GM21390 (cell line): ENCODE data around the gene RFPL3.
A peak's percentile ranks its signal among the peaks of the same experiment; 100 is the strongest.
"Not testable (repeated sequence)": the region's sequence is repeated elsewhere in the genome, so short reads cannot be mapped to it uniquely, and the experiment has no call there.

ENCODE experiments used
- ATAC-seq: cut with Tn5 transposase; IDR thresholded peaks from one replicate; pipeline ENCODE4 v1.9.1; 2021; ENCODE audit not compliant: unreplicated experiment

RFPL3 gene

GRCh38 chr22:32352681-32353080 lies 5.0 kb upstream of the RFPL3 start:
- no peak for ATAC-seq

GRCh38 chr22:32353292-32353691 lies 4.4 kb upstream of the RFPL3 start:
- no peak for ATAC-seq

GRCh38 chr22:32353840-32354239 lies 3.8 kb upstream of the RFPL3 start:
- ATAC-seq: no peak

DNA sequence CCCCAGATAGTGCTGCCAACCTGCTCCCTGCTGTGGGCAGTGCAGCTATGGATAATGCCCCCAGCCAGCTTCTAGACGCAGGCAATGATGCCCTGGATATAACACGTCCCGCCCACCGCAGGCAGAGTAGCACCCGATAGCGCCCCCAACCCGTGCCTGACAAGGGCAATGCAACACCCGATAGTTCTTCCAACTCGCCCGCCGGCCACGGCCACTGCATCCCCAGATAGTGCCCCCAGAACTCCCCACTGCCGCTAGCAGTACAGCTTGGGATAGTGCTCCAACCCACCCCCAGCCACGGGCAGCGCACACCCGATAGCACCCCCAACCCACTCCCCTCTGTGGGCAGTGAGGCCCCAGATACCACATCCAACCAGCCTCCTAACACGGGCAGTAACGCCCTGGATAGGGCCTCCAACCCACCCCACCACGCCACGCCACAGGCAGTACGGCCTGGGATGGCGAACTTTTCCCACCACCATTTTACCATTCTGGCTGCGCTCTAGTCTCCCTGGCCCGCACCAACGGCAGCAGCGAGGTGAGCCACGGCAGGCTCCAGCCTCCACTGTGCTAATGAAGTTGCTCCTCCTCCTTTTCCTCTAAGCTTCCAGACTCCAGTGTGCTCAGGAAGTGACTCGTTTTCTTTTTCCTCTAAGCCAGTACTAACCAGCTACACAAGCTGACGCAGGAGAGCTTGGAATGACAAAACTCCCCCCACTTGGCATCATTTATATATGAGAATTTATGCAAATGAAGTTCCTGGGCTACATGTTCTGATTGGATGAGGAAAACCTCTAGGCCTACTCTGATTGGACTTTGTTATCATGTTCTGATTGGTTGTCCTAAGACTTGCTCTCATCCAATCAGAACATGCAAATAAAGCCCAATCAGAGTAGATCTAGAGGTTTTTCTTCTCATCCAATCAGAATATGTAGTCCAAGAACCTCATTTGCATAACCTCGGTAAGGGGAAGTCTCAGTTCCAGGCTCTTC lies 3.0 kb upstream of the RFPL3 start:
- ATAC-seq: no peak

DNA sequence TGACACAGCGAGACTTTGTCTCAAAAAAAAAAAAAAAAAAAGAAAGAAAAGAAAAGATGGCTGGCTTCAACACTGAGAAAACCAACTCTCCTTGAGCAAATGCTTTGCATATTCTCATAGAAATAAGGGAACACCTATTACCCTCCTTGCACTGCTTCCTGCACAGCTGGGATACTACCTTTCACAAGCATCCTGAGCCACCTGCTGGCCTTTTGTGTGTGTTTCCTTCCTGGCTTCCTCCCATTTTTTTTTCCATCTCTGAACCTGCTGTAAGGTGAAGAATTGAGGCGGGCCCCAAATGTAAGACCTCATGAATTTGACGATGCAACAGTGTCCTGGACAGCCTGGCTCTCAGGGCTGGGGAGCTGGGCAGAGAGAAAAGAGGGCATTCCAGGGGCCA lies 1.9 kb upstream of the RFPL3 start:
- no peak for ATAC-seq

- not testable (repeated sequence) for ATAC-seq
Observed at GRCh38 chr22:32360096-32360495, 2.4 kb downstream of the RFPL3 start.

GRCh38 chr22:32361257-32361656 lies 3.6 kb downstream of the RFPL3 start:
- ATAC-seq: no peak

DNA sequence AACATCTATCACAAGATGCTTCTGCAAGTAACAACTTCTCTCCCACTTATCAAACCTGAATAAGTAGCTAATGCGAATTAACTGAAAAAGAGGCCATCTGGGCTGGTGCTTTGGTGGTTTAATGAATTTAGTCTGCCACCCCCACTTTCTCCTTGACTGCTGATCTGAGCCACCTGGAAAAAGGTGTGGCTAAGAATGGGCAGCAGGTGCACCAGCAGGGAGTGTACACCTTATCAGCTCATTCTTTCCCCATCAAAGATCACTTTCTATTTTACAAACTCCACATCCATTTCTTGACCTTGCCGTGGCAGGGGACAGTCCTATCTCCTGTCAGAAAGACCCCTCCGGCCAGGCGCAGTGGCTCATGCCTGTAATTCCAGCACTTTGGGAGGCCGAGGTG lies 6.5 kb downstream of the RFPL3 start:
- no peak for ATAC-seq

- no peak for ATAC-seq
Observed at GRCh38 chr22:32375678-32376450, 18.2 kb downstream of the RFPL3 start.

DNA sequence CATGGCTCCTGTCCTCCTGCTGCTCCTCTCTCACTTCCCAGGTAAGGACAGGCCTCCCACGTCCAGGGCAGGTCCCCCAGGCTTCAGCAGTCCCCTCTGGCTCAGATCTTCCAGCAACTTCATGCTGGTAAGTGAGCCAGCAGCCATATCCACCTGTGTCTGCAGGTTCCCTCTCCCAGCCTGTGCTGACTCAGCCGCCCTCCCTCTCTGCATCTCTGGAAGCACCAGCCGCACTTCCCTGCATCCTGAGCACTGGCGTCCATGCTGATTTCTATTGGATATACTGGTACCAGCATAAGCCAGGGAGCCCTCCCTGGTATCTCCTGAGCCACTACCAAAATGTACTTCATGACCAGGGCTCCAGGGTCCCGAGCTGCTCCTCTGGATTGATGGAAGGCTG lies 19.0 kb downstream of the RFPL3 start:
- no peak for ATAC-seq

GRCh38 chr22:32378707-32379272 lies 21.1 kb downstream of the RFPL3 start:
- no peak for ATAC-seq

GRCh38 chr22:32380991-32381390 lies 23.3 kb downstream of the RFPL3 start:
- no peak for ATAC-seq

GRCh38 chr22:32385681-32386080 lies 28.0 kb downstream of the RFPL3 start:
- no peak for ATAC-seq

DNA sequence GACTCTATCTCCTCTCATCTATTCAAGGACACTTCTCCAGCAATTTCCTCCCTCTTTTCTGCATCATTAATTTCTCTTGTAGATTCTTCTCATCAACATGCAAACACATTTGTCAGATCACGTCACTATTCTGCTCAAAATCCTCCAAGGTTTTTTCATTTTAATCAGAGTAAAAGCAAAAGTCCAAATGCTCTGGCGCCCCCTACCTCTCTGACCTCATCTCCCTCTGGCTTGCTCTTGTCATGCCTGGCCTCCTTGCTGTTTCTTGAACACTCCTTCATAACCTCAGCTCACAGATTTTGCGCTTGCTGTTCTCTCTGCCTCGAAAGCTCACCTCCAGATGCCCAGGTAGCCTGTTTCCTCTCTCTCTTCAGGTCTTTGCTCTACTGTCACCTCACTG lies 32.0 kb downstream of the RFPL3 start:
- ATAC-seq: no peak

DNA sequence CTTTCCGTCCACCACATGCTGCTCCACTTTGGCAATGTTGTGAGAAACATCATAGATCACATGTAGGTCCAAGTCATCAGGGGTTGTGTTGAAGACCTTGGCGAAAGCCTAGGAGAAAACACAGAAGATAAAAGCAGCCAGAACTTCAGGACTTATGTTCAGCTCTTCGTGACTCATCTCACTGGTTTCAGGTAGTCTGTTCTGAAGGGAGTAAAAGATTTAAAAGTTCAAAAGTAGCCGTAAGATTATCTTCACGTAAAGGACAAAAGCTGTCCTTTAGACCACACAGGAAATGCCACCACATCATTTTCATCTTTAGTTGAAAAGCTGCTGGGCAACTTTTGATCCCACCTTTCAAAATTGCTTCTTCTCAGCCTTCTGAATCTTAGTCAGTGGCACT lies 37.4 kb downstream of the RFPL3 start:
- ATAC-seq: no peak

GRCh38 chr22:32396255-32396654 lies 38.6 kb downstream of the RFPL3 start:
- ATAC-seq: no peak

- no peak for ATAC-seq
Observed at GRCh38 chr22:32396746-32397145, 39.1 kb downstream of the RFPL3 start.

DNA sequence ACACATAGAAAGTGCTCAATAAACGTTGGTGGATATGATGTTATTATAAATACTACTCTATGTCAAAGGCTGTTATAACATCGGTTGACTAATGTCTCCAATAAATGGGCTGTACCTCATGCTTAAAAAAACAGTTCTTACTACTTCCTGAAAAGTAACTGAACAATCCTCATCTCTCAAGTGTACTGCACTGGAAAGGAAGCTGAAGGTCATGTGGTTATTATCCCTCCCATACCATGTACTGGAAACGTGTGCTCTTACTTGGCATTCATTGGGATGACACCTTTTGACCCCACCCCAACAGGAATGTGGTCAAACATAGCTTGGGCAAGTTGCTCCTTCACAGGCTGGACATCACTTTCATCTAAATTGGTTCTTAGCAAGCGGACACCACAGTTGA lies 43.8 kb downstream of the RFPL3 start:
- ATAC-seq: no peak

DNA sequence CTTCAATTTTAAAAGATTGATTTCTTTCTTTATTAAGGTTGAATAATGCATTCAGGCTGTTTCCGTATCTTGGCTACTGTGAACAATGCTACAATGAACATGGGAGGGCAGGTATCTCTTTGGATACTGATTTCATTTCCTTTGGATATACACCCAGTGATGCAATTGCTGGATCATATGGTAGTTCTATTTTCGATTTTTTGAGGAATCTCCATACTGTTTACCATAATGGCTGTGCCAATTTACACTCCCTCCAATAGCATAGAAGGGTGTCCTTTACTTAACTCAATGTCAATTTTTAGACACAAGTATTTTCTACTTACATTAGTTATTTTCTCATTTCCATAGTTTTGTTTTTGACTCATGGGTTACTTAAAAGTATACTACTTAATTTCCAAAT lies 46.4 kb downstream of the RFPL3 start:
- ATAC-seq: no peak

DNA sequence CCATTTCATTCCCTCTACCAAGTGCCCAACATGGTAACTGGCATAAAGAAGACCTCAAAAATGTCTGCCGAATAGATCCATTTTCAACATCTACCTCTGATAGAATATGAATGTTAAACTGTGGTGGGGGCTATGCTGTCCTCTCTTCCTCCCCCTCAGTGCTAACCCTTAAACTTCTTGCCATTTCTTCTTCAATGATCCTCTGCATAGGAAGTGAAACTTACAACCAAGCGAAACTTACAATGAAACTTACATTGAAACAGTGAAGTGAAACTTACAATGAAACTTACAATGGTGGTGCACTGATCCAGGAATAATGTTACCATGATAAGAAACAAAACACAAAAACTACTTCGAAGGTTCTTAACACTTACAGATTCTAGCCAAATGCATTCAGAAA lies 49.6 kb downstream of the RFPL3 start:
- ATAC-seq: peak; percentile 52

GRCh38 chr22:32407936-32408335 lies 50.3 kb downstream of the RFPL3 start:
- no peak for ATAC-seq

GRCh38 chr22:32409977-32410376 lies 52.3 kb downstream of the RFPL3 start:
- ATAC-seq: no peak
